Activated effector memory CD4-positive, alpha-beta T cell treated with anti-CD3 and anti-CD28 coated beads, Interleukin-2, amount 50 U/mL, for 16 hours (primary cell): ENCODE data around the gene KL.

ENCODE experiments used
- DNase-seq: peaks from one replicate; pipeline ENCODE4 v3.0.0-alpha.2; 2020

Gene KL

DNA sequence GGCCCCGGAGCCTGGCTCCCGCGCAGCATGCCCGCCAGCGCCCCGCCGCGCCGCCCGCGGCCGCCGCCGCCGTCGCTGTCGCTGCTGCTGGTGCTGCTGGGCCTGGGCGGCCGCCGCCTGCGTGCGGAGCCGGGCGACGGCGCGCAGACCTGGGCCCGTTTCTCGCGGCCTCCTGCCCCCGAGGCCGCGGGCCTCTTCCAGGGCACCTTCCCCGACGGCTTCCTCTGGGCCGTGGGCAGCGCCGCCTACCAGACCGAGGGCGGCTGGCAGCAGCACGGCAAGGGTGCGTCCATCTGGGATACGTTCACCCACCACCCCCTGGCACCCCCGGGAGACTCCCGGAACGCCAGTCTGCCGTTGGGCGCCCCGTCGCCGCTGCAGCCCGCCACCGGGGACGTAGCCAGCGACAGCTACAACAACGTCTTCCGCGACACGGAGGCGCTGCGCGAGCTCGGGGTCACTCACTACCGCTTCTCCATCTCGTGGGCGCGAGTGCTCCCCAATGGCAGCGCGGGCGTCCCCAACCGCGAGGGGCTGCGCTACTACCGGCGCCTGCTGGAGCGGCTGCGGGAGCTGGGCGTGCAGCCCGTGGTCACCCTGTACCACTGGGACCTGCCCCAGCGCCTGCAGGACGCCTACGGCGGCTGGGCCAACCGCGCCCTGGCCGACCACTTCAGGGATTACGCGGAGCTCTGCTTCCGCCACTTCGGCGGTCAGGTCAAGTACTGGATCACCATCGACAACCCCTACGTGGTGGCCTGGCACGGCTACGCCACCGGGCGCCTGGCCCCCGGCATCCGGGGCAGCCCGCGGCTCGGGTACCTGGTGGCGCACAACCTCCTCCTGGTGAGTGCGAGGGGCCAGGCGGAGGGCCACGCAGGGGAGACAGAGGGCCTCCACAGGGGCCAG lies at the start of gene KL:
KL (plus strand) TSS at position 10 of the 909 bp plus-strand sequence; CDS start at position 28, 18 bp downstream.
- no peak for DNase-seq

GRCh38 chr13:32967584-32968182 lies 48.5 kb upstream of the KL start:
- no peak for DNase-seq

DNA sequence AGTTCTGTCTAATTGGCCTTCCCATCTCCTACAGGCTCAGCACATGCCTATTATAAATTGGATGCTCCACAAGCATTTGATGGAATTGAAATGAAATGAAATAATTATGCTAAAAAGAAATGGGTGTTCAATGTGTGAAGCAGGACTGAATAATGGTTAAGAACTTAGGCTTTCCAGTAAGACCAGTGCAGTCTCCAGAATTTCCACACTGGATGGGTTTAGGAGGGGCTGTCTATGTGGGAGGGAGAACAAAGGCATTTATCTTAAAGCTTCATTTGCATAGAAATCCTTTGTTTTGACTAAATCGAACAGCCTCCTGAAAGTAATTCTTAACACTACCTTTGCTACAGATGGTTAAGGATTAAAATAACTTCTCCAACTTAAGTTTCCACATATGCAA lies 47.9 kb upstream of the KL start:
- DNase-seq = no peak

GRCh38 chr13:32968793-32969192 lies 47.4 kb upstream of the KL start:
- no peak for DNase-seq

GRCh38 chr13:32969516-32969941 lies 46.7 kb upstream of the KL start:
- no peak for DNase-seq

- DNase-seq = no peak
These were observed 40.0 kb upstream of the KL start for GRCh38 chr13:32976056-32976805.

- no peak for DNase-seq
These were observed 39.3 kb upstream of the KL start for GRCh38 chr13:32976912-32977311.

GRCh38 chr13:32977321-32977720 lies 38.9 kb upstream of the KL start:
- DNase-seq = no peak

DNA sequence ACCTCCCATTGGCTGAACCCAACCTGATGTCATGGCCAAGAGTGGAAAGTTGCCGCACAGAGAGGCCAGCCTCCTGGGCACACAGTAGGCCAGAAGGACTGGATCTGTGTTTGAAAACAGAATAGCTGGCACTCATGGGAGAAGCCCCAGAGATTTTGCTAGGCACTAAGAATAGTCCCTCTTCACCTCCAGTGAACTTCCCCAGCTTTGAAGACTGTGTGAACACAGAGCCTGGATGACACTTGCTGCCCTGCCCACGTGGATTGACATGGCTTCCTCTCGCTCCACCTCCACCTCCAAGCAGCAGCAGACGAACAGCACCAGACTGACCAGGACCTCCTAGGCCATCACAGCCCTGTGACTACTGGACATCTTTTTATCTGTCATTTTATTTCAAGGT lies 37.9 kb upstream of the KL start:
- DNase-seq = no peak

DNA sequence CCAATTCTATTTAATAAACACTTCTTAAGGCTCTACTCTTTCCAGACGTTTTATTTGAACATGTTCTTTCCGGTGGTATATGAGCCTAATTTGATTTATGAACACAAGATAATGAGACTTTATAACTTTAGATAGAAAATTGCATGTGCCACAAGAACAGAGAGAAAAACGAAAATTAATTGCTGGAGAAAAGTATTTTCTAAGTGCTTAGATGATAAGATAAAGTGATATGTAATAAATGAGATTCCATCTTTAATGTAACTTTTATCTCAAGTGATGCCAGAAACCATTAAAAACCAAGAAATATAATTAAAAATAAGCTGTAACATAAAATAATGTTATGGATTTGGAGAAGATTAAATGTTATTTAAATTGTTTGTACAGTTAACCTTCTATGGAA lies 33.2 kb upstream of the KL start:
- DNase-seq = no peak

DNA sequence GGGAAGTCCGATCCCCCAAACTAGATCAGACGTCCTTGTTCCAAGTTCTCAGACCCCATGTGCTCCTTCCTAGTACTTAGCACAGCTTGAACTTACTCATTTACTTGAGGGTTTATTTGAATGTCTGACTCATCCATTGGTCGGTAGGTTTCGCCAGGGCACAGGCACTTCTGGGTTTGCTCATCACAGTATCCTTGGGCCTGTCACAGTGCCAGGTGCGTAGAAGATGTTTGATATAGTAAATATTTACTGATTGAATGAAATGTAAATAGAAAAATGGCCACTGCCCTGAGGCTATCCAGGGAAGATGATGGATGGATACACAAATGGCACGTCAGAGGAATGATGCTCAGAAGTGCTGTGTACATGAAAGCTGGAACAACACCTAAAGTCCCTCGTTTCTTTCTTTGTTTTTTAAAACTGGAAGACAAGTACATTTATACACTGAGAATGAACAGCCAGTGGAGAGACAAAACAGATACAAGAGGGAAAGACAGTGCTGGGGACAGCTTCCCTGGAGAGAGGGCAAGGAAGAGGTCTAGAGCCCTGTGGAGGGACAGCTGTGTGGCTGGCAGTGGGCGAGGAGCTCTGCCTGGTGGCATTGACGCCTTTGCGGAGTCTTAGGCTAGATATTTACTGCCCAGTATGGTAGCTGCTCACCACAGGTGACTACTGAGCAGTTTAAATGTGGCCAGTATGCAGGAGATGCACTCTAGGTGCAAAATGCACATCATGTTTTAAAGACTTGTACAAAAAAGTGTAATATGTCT lies 31.2 kb upstream of the KL start:
- no peak for DNase-seq

GRCh38 chr13:32986552-32986951 lies 29.7 kb upstream of the KL start:
- DNase-seq = no peak

GRCh38 chr13:32987462-32987861 lies 28.8 kb upstream of the KL start:
- no peak for DNase-seq

DNA sequence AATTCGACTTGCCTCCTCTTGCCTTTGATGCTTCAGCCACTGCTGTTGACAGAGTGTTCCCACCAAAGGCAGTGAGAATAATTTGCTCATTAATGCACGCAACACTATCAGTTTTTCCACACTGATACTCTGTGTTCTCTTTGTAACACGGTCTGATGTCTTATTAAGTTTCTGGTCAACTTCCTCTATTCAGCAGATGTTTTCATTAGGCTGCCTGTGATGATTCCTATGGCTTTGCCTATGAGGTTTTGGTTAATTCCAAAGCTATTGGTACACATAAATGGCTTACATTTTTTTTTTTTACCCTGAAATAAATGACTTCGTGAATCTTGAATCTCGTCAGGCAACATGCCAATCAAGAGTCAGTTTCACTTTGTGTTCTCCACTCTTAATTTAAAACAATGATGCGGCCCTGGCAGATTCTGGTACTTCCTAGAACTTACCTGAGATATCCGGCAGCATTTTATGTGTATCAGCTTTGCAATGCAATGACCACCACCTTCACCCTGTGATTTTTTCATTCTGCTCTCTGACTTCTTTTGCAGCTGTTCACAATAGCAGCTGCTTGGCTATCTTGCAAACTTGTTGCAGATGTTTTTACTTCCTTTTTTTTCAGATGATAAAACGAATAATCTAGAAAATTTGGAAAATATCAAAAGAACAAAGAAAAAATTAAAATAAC lies 27.5 kb upstream of the KL start:
- DNase-seq = no peak

- no peak for DNase-seq
These were observed 26.9 kb upstream of the KL start for GRCh38 chr13:32989290-32989667.

DNA sequence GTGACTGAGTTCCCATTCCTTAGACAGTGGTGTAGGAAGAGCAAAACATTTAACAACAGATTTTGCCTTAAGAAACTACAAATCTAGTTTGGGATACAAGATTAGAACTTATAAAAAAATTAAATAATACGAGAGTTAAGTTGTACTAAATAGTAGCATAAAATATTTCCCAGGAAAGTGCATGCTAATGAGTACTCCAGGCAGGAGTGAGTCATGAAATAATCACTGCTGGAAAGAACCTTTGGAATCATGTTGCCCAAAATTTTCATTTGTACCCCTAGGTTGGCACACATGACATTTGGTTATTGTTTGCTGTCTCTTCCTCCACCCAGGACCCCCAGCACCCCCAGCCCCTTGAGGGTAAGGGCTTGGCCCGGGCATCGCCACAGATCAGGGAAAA lies 26.3 kb upstream of the KL start:
- no peak for DNase-seq

DNA sequence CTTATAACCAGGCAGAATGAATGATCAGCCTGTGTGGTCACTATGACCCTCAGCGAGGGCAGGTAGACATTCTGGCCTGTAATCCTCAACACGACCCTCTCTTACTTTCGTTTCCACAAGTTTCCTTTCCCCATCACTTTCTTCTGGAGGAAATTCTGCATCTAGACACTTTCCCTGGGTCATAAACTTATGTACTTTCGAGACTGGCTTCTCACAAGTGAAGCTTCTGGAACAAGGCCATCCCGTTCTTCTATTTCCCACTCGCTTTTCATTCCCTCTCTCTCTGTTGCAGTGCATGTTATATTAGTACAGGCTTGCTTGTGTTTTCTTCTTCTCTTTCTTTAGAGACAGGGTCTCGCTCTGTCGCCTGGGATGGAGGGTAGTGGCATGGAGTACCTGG lies 23.1 kb upstream of the KL start:
- DNase-seq = no peak

GRCh38 chr13:32997399-32997798 lies 18.8 kb upstream of the KL start:
- DNase-seq = no peak

GRCh38 chr13:32998966-32999365 lies 17.3 kb upstream of the KL start:
- DNase-seq = no peak

DNA sequence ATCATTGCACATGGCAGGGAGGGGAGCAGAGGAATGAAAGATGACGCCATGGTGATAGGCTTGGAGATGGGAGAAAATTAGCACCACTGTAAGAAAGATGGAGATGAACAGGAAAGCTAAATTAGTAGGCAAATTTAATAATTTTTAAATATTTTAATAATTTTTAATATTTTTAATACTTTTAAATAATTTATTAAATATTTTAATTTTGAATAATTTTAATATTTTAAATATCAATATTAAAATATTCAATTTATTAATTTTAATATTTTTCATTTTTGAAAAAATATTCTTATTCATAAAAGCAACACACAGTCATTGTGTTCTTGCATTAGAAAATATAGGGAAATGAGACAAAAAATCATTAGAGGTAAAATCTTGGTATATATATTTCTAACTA lies 15.9 kb upstream of the KL start:
- DNase-seq = no peak

GRCh38 chr13:33003458-33004019 lies 12.7 kb upstream of the KL start:
- DNase-seq = no peak

GRCh38 chr13:33004511-33004910 lies 11.7 kb upstream of the KL start:
- DNase-seq = no peak
